DND-41 (cell line): ENCODE data around the gene MYH14.

ENCODE experiments used
- ATAC-seq: fragments of 200-7000 bp; cut with Tn5 transposase; 3 replicates; pipeline ENCODE4 v1.9.1; 2021; ENCODE audit warnings: low read depth; ENCODE audit not compliant: insufficient read depth
- DNase-seq: peaks from one replicate; pipeline ENCODE4 v3.0.0-alpha.2; 2020
- H2AFZ ChIP-seq: 2 replicates; pipeline ENCODE4 v1.6.0; 2012; ENCODE audit warnings: low read depth, low read length
- H3K27ac ChIP-seq: 2 replicates; pipeline ENCODE4 v1.5.1; 2012; ENCODE audit warnings: low read length, inconsistent platforms
- H3K27me3 ChIP-seq: fragments of 200-600 bp; sonication (generic); 2 replicates; pipeline ENCODE4 v1.6.0; 2012; ENCODE audit warnings: low read length, mild to moderate bottlenecking, inconsistent platforms; ENCODE audit not compliant: insufficient read depth, poor library complexity
- H3K36me3 ChIP-seq: 2 replicates; pipeline ENCODE4 v1.5.1; 2012; ENCODE audit warnings: low read length, inconsistent platforms; ENCODE audit not compliant: insufficient read depth
- H3K4me1 ChIP-seq: 2 replicates; pipeline ENCODE4 v1.5.1; 2012; ENCODE audit warnings: mild to moderate bottlenecking, low read length; ENCODE audit not compliant: insufficient read depth
- H3K4me2 ChIP-seq: 2 replicates; pipeline ENCODE4 v1.6.0; 2012; ENCODE audit warnings: mild to moderate bottlenecking, moderate library complexity, low read length, inconsistent platforms; ENCODE audit not compliant: insufficient read depth
- H3K4me3 ChIP-seq, 2 experiments: fragments of 200-600 bp in 1 of 2; shearing (Covaris generic) in 1 of 2; 2 replicates each; pipeline ENCODE4 v1.5.1; 2012 to 2016; ENCODE audit warnings: inconsistent platforms in 2 of 2, low read length in 2 of 2, mild to moderate bottlenecking in 2 of 2, low read depth in 1 of 2, moderate library complexity in 1 of 2
- H3K79me2 ChIP-seq: 2 replicates; pipeline ENCODE4 v1.6.0; 2012; ENCODE audit warnings: low read length, inconsistent platforms; ENCODE audit not compliant: insufficient read depth
- H3K9ac ChIP-seq: 2 replicates; pipeline ENCODE4 v1.6.0; 2012; ENCODE audit warnings: low read depth, mild to moderate bottlenecking, inconsistent platforms, low read length, moderate library complexity
- H3K9me3 ChIP-seq: 2 replicates; pipeline ENCODE4 v1.5.1; 2012; ENCODE audit warnings: low read length, moderate library complexity, mild to moderate bottlenecking, inconsistent platforms; ENCODE audit not compliant: insufficient read depth, severe bottlenecking
- H4K20me1 ChIP-seq: 2 replicates; pipeline ENCODE4 v1.6.0; 2012; ENCODE audit warnings: low read length; ENCODE audit not compliant: insufficient read depth
- CTCF ChIP-seq: IDR thresholded peaks from 2 replicates; pipeline ENCODE4 v1.5.1; 2012; ENCODE audit warnings: borderline replicate concordance, low read length, moderate library complexity, mild to moderate bottlenecking; ENCODE audit not compliant: poor library complexity, severe bottlenecking; ENCODE audit errors: extremely low read depth
- EZH2 ChIP-seq: IDR thresholded peaks from 3 replicates; pipeline ENCODE4 v1.6.1; 2012; ENCODE audit warnings: borderline replicate concordance, low read depth, mild to moderate bottlenecking, moderate library complexity, low read length, inconsistent platforms; ENCODE audit not compliant: severe bottlenecking

The MYH14 gene

GRCh38 chr19:50357178-50358100 is 154.0 kb downstream of the MYH14 start:
- peak; percentile 93 for TF ChIP-seq CTCF
- TF ChIP-seq EZH2 = no peak
- H3K4me3 ChIP-seq = peak overlapping the region in 1 of 2 experiments; percentile 52; a peak in 2 of 4 replicates
- H3K9ac ChIP-seq = peak overlapping the region; percentile 48
- H3K79me2 ChIP-seq = no peaks in the 10 kb centered on the region
- peak; percentile 87 for ATAC-seq
- peak overlapping the region; percentile 92 for H2AFZ ChIP-seq
- H4K20me1 ChIP-seq = no peaks in the 10 kb centered on the region
- H3K27ac ChIP-seq = peak overlapping the region; percentile 27; the same call in 1 of the 2 replicates
- H3K27me3 ChIP-seq = no peaks in the 10 kb centered on the region
- DNase-seq = peak; percentile 80
- H3K4me1 ChIP-seq = peaks cover 10% of the 10 kb centered on the region
- no peaks in the 10 kb centered on the region for H3K9me3 ChIP-seq
- no peaks in the 10 kb centered on the region for H3K36me3 ChIP-seq
- peak overlapping the region; percentile 67 for H3K4me2 ChIP-seq

GRCh38 chr19:50358483-50359327 is 155.3 kb downstream of the MYH14 start:
- no peak overlapping the region for H3K4me3 ChIP-seq
- ATAC-seq = no peak
- TF ChIP-seq CTCF = no peak
- TF ChIP-seq EZH2 = no peak
- no peaks in the 10 kb centered on the region for H3K9me3 ChIP-seq
- DNase-seq = peak; percentile 36
- H3K27ac ChIP-seq = no peak overlapping the region
- no peak overlapping the region for H3K4me2 ChIP-seq
- H3K36me3 ChIP-seq = no peaks in the 10 kb centered on the region
- no peaks in the 10 kb centered on the region for H3K27me3 ChIP-seq
- no peak overlapping the region for H3K9ac ChIP-seq
- H4K20me1 ChIP-seq = no peaks in the 10 kb centered on the region
- H3K4me1 ChIP-seq = peaks cover 13% of the 10 kb centered on the region
- H2AFZ ChIP-seq = no peak overlapping the region
- no peaks in the 10 kb centered on the region for H3K79me2 ChIP-seq

- no peaks in the 10 kb centered on the region for H4K20me1 ChIP-seq
- H3K9me3 ChIP-seq = no peaks in the 10 kb centered on the region
- no peaks in the 10 kb centered on the region for H3K79me2 ChIP-seq
- peaks cover 19% of the 10 kb centered on the region for H3K4me1 ChIP-seq
- TF ChIP-seq CTCF = no peak
- no peak for TF ChIP-seq EZH2
- no peak for ATAC-seq
- H3K9ac ChIP-seq = no peak overlapping the region
- no peak for DNase-seq
- no peak overlapping the region for H2AFZ ChIP-seq
- no peaks in the 10 kb centered on the region for H3K36me3 ChIP-seq
- no peaks in the 10 kb centered on the region for H3K27me3 ChIP-seq
- no peak overlapping the region for H3K4me3 ChIP-seq
- H3K27ac ChIP-seq = no peak overlapping the region
- no peak overlapping the region for H3K4me2 ChIP-seq
Observed at GRCh38 chr19:50359328-50359818, 156.0 kb downstream of the MYH14 start.
